Loucy (cell line): ENCODE results near the gene TBCB.

Experiments
- H2AFZ ChIP-seq: fragments of 200-600 bp; sonication (generic); 2 replicates; pipeline ENCODE4 v1.6.0; 2016; ENCODE audit warnings: antibody characterized with exemption, mild to moderate bottlenecking, low read length, moderate library complexity
- H3F3A ChIP-seq: fragments of 200-600 bp; 2 replicates; pipeline ENCODE4 v1.6.0; 2016; ENCODE audit warnings: antibody characterized with exemption, low read depth, mild to moderate bottlenecking
- H3K27me3 ChIP-seq: fragments of 200-600 bp; sonication (generic); 2 replicates; pipeline ENCODE4 v1.6.1; 2014; ENCODE audit warnings: low read length, mild to moderate bottlenecking; ENCODE audit not compliant: insufficient read depth, poor library complexity, severe bottlenecking
- H3K36me3 ChIP-seq: fragments of 200-600 bp; sonication (generic); 2 replicates; pipeline ENCODE4 v1.6.1; 2016; ENCODE audit warnings: low read length; ENCODE audit not compliant: insufficient read depth
- H3K4me1 ChIP-seq: fragments of 200-600 bp; sonication (generic); 2 replicates; pipeline ENCODE4 v1.5.1; 2014; ENCODE audit warnings: low read length, mild to moderate bottlenecking; ENCODE audit not compliant: insufficient read depth, poor library complexity, severe bottlenecking
- H3K4me2 ChIP-seq: fragments of 200-600 bp; sonication (generic); 2 replicates; pipeline ENCODE4 v1.6.0; 2014; ENCODE audit warnings: antibody characterized with exemption, low read length, low read depth, mild to moderate bottlenecking; ENCODE audit not compliant: poor library complexity, severe bottlenecking
- H3K4me3 ChIP-seq: fragments of 200-600 bp; sonication (generic); 2 replicates; pipeline ENCODE4 v1.5.1; 2014; ENCODE audit warnings: low read length, mild to moderate bottlenecking, mixed read lengths; ENCODE audit not compliant: poor library complexity, severe bottlenecking
- H3K79me2 ChIP-seq: fragments of 200-600 bp; sonication (generic); 2 replicates; pipeline ENCODE4 v1.6.1; 2014; ENCODE audit warnings: low read length; ENCODE audit not compliant: insufficient read depth
- H3K9ac ChIP-seq: fragments of 200-600 bp; sonication (generic); 2 replicates; pipeline ENCODE4 v1.6.0; 2014; ENCODE audit warnings: mild to moderate bottlenecking, low read depth, low read length, moderate library complexity; ENCODE audit not compliant: poor library complexity, severe bottlenecking
- H3K9me2 ChIP-seq: fragments of 200-600 bp; sonication (generic); replicated peaks from 2 replicates; pipeline ENCODE4 v1.6.1; 2016; ENCODE audit warnings: low read depth, low read length, mixed read lengths
- H3K9me3 ChIP-seq: fragments of 200-600 bp; sonication (generic); 2 replicates; pipeline ENCODE4 v1.6.1; 2014; ENCODE audit warnings: mild to moderate bottlenecking, antibody characterized with exemption, low read length, low read depth; ENCODE audit not compliant: insufficient read depth
- H4K20me1 ChIP-seq: fragments of 200-600 bp; sonication (generic); 2 replicates; pipeline ENCODE4 v1.6.0; 2014; ENCODE audit warnings: antibody characterized with exemption, low read length, mild to moderate bottlenecking; ENCODE audit not compliant: insufficient read depth, poor library complexity, severe bottlenecking
- CTCF ChIP-seq: fragments of 200-600 bp; sonication (generic); conservative IDR thresholded peaks from 2 replicates; pipeline ENCODE4 v1.5.1; 2014; ENCODE audit warnings: mild to moderate bottlenecking, antibody characterized with exemption, low read length
- EZH2phosphoT487 ChIP-seq: fragments of 200-600 bp; IDR thresholded peaks from 2 replicates; pipeline ENCODE4 v1.6.1; 2018; ENCODE audit warnings: antibody characterized with exemption, mild to moderate bottlenecking, moderate library complexity, borderline replicate concordance

TBCB gene

GRCh38 chr19:36139120-36139472, 23.8 kb downstream of the TBCB start:
- H3K9ac ChIP-seq, result peak overlapping the region; percentile 84
- H3K27me3 ChIP-seq, result no peaks in the 10 kb centered on the region
- H4K20me1 ChIP-seq, result peaks cover 22% of the 10 kb centered on the region
- H3K4me3 ChIP-seq, result peak overlapping the region; percentile 80
- H3K9me3 ChIP-seq, result no peaks in the 10 kb centered on the region
- H3F3A ChIP-seq, result no peaks in the 10 kb centered on the region
- peaks cover 9% of the 10 kb centered on the region for H3K4me1 ChIP-seq
- H2AFZ ChIP-seq, result peak overlapping the region; percentile 96
- no peak for TF ChIP-seq EZH2phosphoT487
- TF ChIP-seq CTCF, result no peak
- H3K4me2 ChIP-seq, result peak overlapping the region; percentile 59
- no peaks in the 10 kb centered on the region for H3K9me2 ChIP-seq
- peaks cover 11% of the 10 kb centered on the region for H3K36me3 ChIP-seq
- H3K79me2 ChIP-seq, result peaks cover 20% of the 10 kb centered on the region; the same call in 1 of the 2 replicates

GRCh38 chr19:36139473-36140303, 24.4 kb downstream of the TBCB start, which contains the start of gene CAPNS1:
Gene CAPNS1 (plus strand): TSS chr19:36140066. CDS start chr19:36141012, 946 bp downstream.
- H3F3A ChIP-seq, result no peaks in the 10 kb centered on the region
- H3K27me3 ChIP-seq, result no peaks in the 10 kb centered on the region
- no peaks in the 10 kb centered on the region for H3K9me3 ChIP-seq
- TF ChIP-seq EZH2phosphoT487 (no peak), CTCF (peak; percentile 38; the same call in 1 of the 2 replicates)
- no peaks in the 10 kb centered on the region for H3K9me2 ChIP-seq
- H3K79me2 ChIP-seq, result peaks cover 20% of the 10 kb centered on the region; the same call in 1 of the 2 replicates
- H3K4me1 ChIP-seq, result peaks cover 9% of the 10 kb centered on the region
- H2AFZ ChIP-seq, result peak within 1 kb of the TSS; percentile 96
- H3K4me3 ChIP-seq, result peak within 1 kb of the TSS; percentile 80
- peaks cover 22% of the 10 kb centered on the region for H4K20me1 ChIP-seq
- H3K36me3 ChIP-seq, result peaks cover 13% of the 10 kb centered on the region
- peak within 1 kb of the TSS; percentile 59 for H3K4me2 ChIP-seq
- peak within 1 kb of the TSS; percentile 84 for H3K9ac ChIP-seq

GRCh38 chr19:36140304-36141038, 25.2 kb downstream of the TBCB start:
- peaks cover 9% of the 10 kb centered on the region for H3K4me1 ChIP-seq
- H3K27me3 ChIP-seq, result no peaks in the 10 kb centered on the region
- TF ChIP-seq CTCF, result no peak
- no peak for TF ChIP-seq EZH2phosphoT487
- H3K4me3 ChIP-seq, result peak overlapping the region; percentile 80
- H3K79me2 ChIP-seq, result peaks cover 20% of the 10 kb centered on the region; the same call in 1 of the 2 replicates
- peak overlapping the region; percentile 48 for H3K4me2 ChIP-seq
- no peaks in the 10 kb centered on the region for H3K9me2 ChIP-seq
- H3K9ac ChIP-seq, result peak overlapping the region; percentile 84
- peaks cover 18% of the 10 kb centered on the region for H3K36me3 ChIP-seq
- no peaks in the 10 kb centered on the region for H3F3A ChIP-seq
- H4K20me1 ChIP-seq, result peaks cover 22% of the 10 kb centered on the region
- H2AFZ ChIP-seq, result peak overlapping the region; percentile 59
- no peaks in the 10 kb centered on the region for H3K9me3 ChIP-seq
